PC-9 (cell line): ENCODE measurements around the gene RBFOX2. TPM values are rescaled to one million over a fixed set of nuclear protein-coding genes. Genes with fewer than 3 reads are reported as not detected.
A peak's percentile ranks its signal among the peaks of the same experiment; 100 is the strongest.

Experiments
- BruUV-seq: library from RNA; stranded (reverse); fragments of 400-500 nt; replicated peaks from 2 replicates; lab custom pipeline; 2021; lab: Mats Ljungman, UMichigan
- CTCF ChIA-PET: fragments of 300-600 bp; sonication (Branson Sonifier 250); formaldehyde crosslinking; loops from one replicate; lab custom pipeline; 2022; ENCODE audit warnings: antibody characterized with exemption; lab: Charles Lee
- POLR2A ChIA-PET: fragments of 300-600 bp; sonication (Branson Sonifier 250); formaldehyde crosslinking; loops from one replicate; lab custom pipeline; 2022; ENCODE audit warnings: antibody characterized with exemption; ENCODE audit not compliant: unreplicated experiment; lab: Charles Lee
- DNase-seq, 2 experiments: peaks; one replicate each; pipeline versions ENCODE4 v3.0.0 to v3.0.0-alpha.2; 2015 to 2022; ENCODE audit warnings: mixed read lengths in 1 of 2
- H2AFZ ChIP-seq: fragments of 200-600 bp; sonication (generic); 2 replicates; pipeline ENCODE4 v1.8.1; 2017; ENCODE audit warnings: antibody characterized with exemption
- H3F3A ChIP-seq: fragments of 200-600 bp; sonication (generic); 2 replicates; pipeline ENCODE4 v1.8.1; 2017; ENCODE audit warnings: antibody characterized with exemption, mild to moderate bottlenecking, low read depth; ENCODE audit not compliant: insufficient read depth
- H3K27ac ChIP-seq: fragments of 200-600 bp; sonication (generic); 2 replicates; pipeline ENCODE4 v1.6.1; 2016; ENCODE audit warnings: mixed run types
- H3K27me3 ChIP-seq: fragments of 200-600 bp; sonication (generic); 2 replicates; pipeline ENCODE4 v1.6.1; 2016; ENCODE audit warnings: low read depth, mixed run types; ENCODE audit not compliant: insufficient read depth
- H3K36me3 ChIP-seq: fragments of 200-600 bp; sonication (generic); 2 replicates; pipeline ENCODE4 v1.6.1; 2016; ENCODE audit warnings: low read depth, mixed run types
- H3K4me1 ChIP-seq: fragments of 200-600 bp; sonication (generic); replicated peaks from 2 replicates; pipeline ENCODE4 v1.6.1; 2016; ENCODE audit warnings: mixed run types; ENCODE audit not compliant: insufficient read depth
- H3K4me2 ChIP-seq: fragments of 200-600 bp; sonication (generic); 2 replicates; pipeline ENCODE4 v1.6.1; 2017; ENCODE audit warnings: mixed run types
- H3K4me3 ChIP-seq: fragments of 200-600 bp; sonication (generic); 2 replicates; pipeline ENCODE4 v1.6.1; 2016; ENCODE audit warnings: mixed run types
- H3K79me2 ChIP-seq: fragments of 200-600 bp; sonication (generic); 2 replicates; pipeline ENCODE4 v1.6.1; 2017; ENCODE audit warnings: low read depth, mixed run types
- H3K9me2 ChIP-seq: fragments of 200-600 bp; sonication (generic); 2 replicates; pipeline ENCODE4 v1.8.1; 2017; ENCODE audit warnings: mild to moderate bottlenecking; ENCODE audit not compliant: insufficient read depth
- H3K9me3 ChIP-seq: fragments of 200-600 bp; sonication (generic); 2 replicates; pipeline ENCODE4 v1.8.1; 2016; ENCODE audit warnings: low read depth; ENCODE audit not compliant: insufficient read depth
- H4K20me1 ChIP-seq: fragments of 200-600 bp; sonication (generic); 2 replicates; pipeline ENCODE4 v1.8.1; 2017; ENCODE audit not compliant: insufficient read depth
- CTCF ChIP-seq: fragments of 200-600 bp; sonication (generic); conservative IDR thresholded peaks from 2 replicates; pipeline ENCODE4 v1.6.1; 2017; ENCODE audit warnings: mixed run types, antibody characterized with exemption, mild to moderate bottlenecking, moderate library complexity
- EZH2 ChIP-seq: fragments of 200-600 bp; sonication (generic); IDR thresholded peaks from 2 replicates; pipeline ENCODE4 v1.8.0; 2017; ENCODE audit warnings: antibody characterized with exemption, low read depth
- intact Hi-C: fragments of 100-400 bp; cut with micrococcal nuclease; formaldehyde crosslinking; loops from one replicate; pipeline ENCODE4 v1.10.0; 2022; ENCODE audit not compliant: unreplicated experiment
- total RNA-seq: library from RNA; stranded (reverse); gene quantifications from 2 replicates; pipeline ENCODE4 v1.2.3, GENCODE V29; 2021

Gene RBFOX2
- total RNA-seq, 1 experiment from 2014 or later: 109 TPM

DNA sequence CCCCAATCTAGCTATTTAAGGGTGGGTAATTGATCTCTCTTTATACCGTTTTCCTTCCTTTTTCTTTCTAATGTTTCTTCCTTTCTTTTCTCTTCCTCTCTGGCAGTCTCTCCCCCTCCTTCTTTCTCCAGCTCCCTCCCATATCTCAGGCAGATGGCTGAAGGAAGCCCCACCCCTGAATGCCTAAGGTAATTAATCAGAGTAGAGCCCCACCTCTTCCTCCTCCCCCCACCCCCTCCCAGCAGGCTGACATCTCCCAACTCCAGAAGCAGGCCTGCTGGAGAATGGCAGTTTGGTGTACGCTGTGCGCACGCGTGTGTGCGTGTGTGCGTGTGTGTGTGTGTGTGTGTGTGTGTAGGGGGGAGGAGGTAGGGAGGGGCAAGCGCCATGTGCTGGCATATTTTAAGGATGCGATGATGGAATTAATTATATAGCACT is 188.3 kb downstream of the RBFOX2 start:
- H3F3A ChIP-seq: peaks cover 57% of the 10 kb centered on the region
- intact Hi-C loops: loop anchor here (1.0 to 2.0 kb wide), 2 partner anchors 54 to 213 kb away; no protein-coding TSS in a partner anchor
- ChIA-PET CTCF (interaction anchor here (0.5 to 0.8 kb wide), 3 partner anchors 75 to 226 kb away, joined by 3 to 13 read pairs (median 3); no protein-coding TSS in a partner anchor), POLR2A (interaction anchor here (0.5 to 0.9 kb wide), 5 partner anchors 55 to 213 kb away, joined by 3 to 10 read pairs (median 7); partner anchors contain the start of gene RBFOX2)
- H3K27ac ChIP-seq: peak overlapping the region; percentile 85
- BruUV-seq: no TSS peak
- H3K27me3 ChIP-seq: no peaks in the 10 kb centered on the region
- H3K9me2 ChIP-seq: no peaks in the 10 kb centered on the region
- H3K4me2 ChIP-seq: peak overlapping the region; percentile 83
- peak; percentile 71 to 91 for DNase-seq
- no peaks in the 10 kb centered on the region for H4K20me1 ChIP-seq
- H3K79me2 ChIP-seq: peaks cover 83% of the 10 kb centered on the region
- peak overlapping the region; percentile 69 for H3K4me3 ChIP-seq
- peaks cover 62% of the 10 kb centered on the region for H3K4me1 ChIP-seq
- H3K36me3 ChIP-seq: no peaks in the 10 kb centered on the region
- no peaks in the 10 kb centered on the region for H3K9me3 ChIP-seq
- H2AFZ ChIP-seq: 0 out of 2 replicates have a peak overlapping the region, but pooled peaks have one; percentile 26
- TF ChIP-seq CTCF (no peak), EZH2 (no peak)

GRCh38 chr22:35839841-35840301 is 188.8 kb downstream of the RBFOX2 start:
- ChIA-PET CTCF (interaction anchor here (0.5 to 0.8 kb wide), 3 partner anchors 75 to 226 kb away, joined by 3 to 13 read pairs (median 3); no protein-coding TSS in a partner anchor), POLR2A (interaction anchor here (0.5 to 0.9 kb wide), 5 partner anchors 55 to 212 kb away, joined by 3 to 10 read pairs (median 7); partner anchors contain the start of gene RBFOX2)
- Histone ChIP-seq H3K4me3 (peak overlapping the region; percentile 69), H3K27ac (peak overlapping the region; percentile 85), H3K4me2 (peak overlapping the region; percentile 83), H3K9me3 (no peaks in the 10 kb centered on the region), H2AFZ (0 out of 2 replicates have a peak overlapping the region, but pooled peaks have one; percentile 26), H4K20me1 (no peaks in the 10 kb centered on the region), H3K4me1 (peaks cover 65% of the 10 kb centered on the region), H3K36me3 (no peaks in the 10 kb centered on the region), H3K27me3 (no peaks in the 10 kb centered on the region), H3F3A (peaks cover 62% of the 10 kb centered on the region), H3K9me2 (no peaks in the 10 kb centered on the region), H3K79me2 (peaks cover 83% of the 10 kb centered on the region)
- no TSS peak for BruUV-seq
- intact Hi-C loops: loop anchor here (1.0 to 5.0 kb wide), 4 partner anchors 55 to 282 kb away; no protein-coding TSS in a partner anchor
- no peak for DNase-seq
- TF ChIP-seq CTCF: no peak
- TF ChIP-seq EZH2: no peak

GRCh38 chr22:35838855-35839576 is 189.6 kb downstream of the RBFOX2 start:
- Histone ChIP-seq H3K4me3 (peak overlapping the region; percentile 69), H2AFZ (no peak overlapping the region), H3F3A (peaks cover 68% of the 10 kb centered on the region), H4K20me1 (no peaks in the 10 kb centered on the region; the same call in 1 of the 2 replicates), H3K9me2 (no peaks in the 10 kb centered on the region), H3K4me2 (peak overlapping the region; percentile 83), H3K4me1 (peaks cover 74% of the 10 kb centered on the region), H3K79me2 (peaks cover 83% of the 10 kb centered on the region), H3K9me3 (no peaks in the 10 kb centered on the region), H3K36me3 (no peaks in the 10 kb centered on the region), H3K27ac (peak overlapping the region; percentile 85), H3K27me3 (no peaks in the 10 kb centered on the region)
- ChIA-PET POLR2A (no interaction called here), CTCF (no interaction called here)
- no peak for TF ChIP-seq EZH2
- TF ChIP-seq CTCF: peak; percentile 55; the same call in 1 of the 2 replicates
- intact Hi-C loops: loop anchor here (5.0 kb wide), 2 partner anchors 228 to 283 kb away; no protein-coding TSS in a partner anchor
- BruUV-seq: no TSS peak
- peak; percentile 30 to 64 for DNase-seq
